Prostate gland (tissue), 2 donors: ENCODE data around the gene SPG11.

Experiments used
- CTCF ChIP-seq, 4 experiments: fragments of 200-600 bp in 2 of 4; fragments of 450-650 bp in 2 of 4; sonication (generic) in 2 of 4; IDR thresholded peaks; 1 replicate in 3 of 4; 2 replicates in 1 of 4; pipeline ENCODE4 v1.5.1; 2016 to 2019; ENCODE audit warnings: antibody characterized with exemption in 4 of 4, mild to moderate bottlenecking in 2 of 4, moderate library complexity in 2 of 4
- POLR2AphosphoS5 ChIP-seq: sonication (generic); formaldehyde crosslinking; IDR thresholded peaks from one replicate; pipeline ENCODE4 v1.6.1; 2017; ENCODE audit warnings: antibody characterized with exemption

- no peak for TF ChIP-seq CTCF (IDR thresholded peaks at IDR 0.05)
- TF ChIP-seq POLR2AphosphoS5, result no peak
These were observed 6.1 kb downstream of the SPG11 start for GRCh38 chr15:44657378-44657777.
